Tibial artery (tissue), 4 donors: ENCODE measurements around the gene DNAJC22.
"Not testable (repeated sequence)": the region's sequence is repeated elsewhere in the genome, so short reads cannot be mapped to it uniquely, and the experiment has no call there.

Experiments used
- DNase-seq, 2 donors: peaks; one replicate each; pipeline ENCODE4 v3.0.0-alpha.2; 2019
- H3K27ac ChIP-seq, 2 donors: fragments of 200-600 bp; sonication (generic) in 1 of 2; 1 replicate in 1 of 2; 2 replicates in 1 of 2; pipeline ENCODE4 v1.5.1; 2018 to 2019; ENCODE audit warnings: mild to moderate bottlenecking in 1 of 2
- H3K27me3 ChIP-seq, 2 donors: fragments of 200-600 bp; sonication (generic) in 1 of 2; one replicate each; pipeline versions ENCODE4 v1.5.1 to v1.6.0; 2016 to 2019
- H3K36me3 ChIP-seq, 3 donors: fragments of 200-600 bp; sonication (generic) in 2 of 3; one replicate each; pipeline ENCODE4 v1.5.1; 2016 to 2019; ENCODE audit warnings: mild to moderate bottlenecking in 2 of 3
- H3K4me1 ChIP-seq, 4 donors: fragments of 200-600 bp; sonication (generic) in 2 of 4; 1 replicate in 3 of 4; 2 replicates in 1 of 4; pipeline ENCODE4 v1.5.1; 2016 to 2019
- H3K4me3 ChIP-seq, 2 donors: fragments of 200-600 bp; sonication (generic) in 1 of 2; 1 replicate in 1 of 2; 2 replicates in 1 of 2; pipeline ENCODE4 v1.5.1; 2018 to 2019; ENCODE audit warnings: mild to moderate bottlenecking in 2 of 2
- H3K9me3 ChIP-seq, 3 donors: fragments of 200-600 bp; sonication (generic) in 1 of 3; one replicate each; pipeline ENCODE4 v1.5.1; 2016 to 2019
- CTCF ChIP-seq, 2 experiments: fragments of 200-600 bp in 1 of 2; fragments of 450-650 bp in 1 of 2; IDR thresholded peaks; one replicate each; pipeline ENCODE4 v1.5.1; 2017 to 2019; ENCODE audit warnings: antibody characterized with exemption in 2 of 2, mild to moderate bottlenecking in 1 of 2, moderate library complexity in 1 of 2
- intact Hi-C: fragments of 100-400 bp; cut with DNase I; formaldehyde crosslinking; loops from one replicate; pipeline ENCODE4 v1.15.0; 2023; ENCODE audit warnings: low total_unique reads

The DNAJC22 gene

GRCh38 chr12:49305762-49306510 lies 40.8 kb upstream of the DNAJC22 start:
- H3K4me1 ChIP-seq = no peaks in the 10 kb centered on the region
- H3K9me3 ChIP-seq = no peaks in the 10 kb centered on the region
- peaks cover 0 to 35% of the 10 kb centered on the region in 2 donors for H3K27me3 ChIP-seq
- intact Hi-C loops = no loop called here
- no peak overlapping the region for H3K27ac ChIP-seq
- no peak for DNase-seq
- no peak for TF ChIP-seq CTCF (IDR thresholded peaks at IDR 0.05)
- H3K4me3 ChIP-seq = no peak overlapping the region
- no peaks in the 10 kb centered on the region for H3K36me3 ChIP-seq

- no peak for DNase-seq
- no peaks in the 10 kb centered on the region for H3K4me1 ChIP-seq
- intact Hi-C loops = no loop called here
Observed at GRCh38 chr12:49309386-49309785, 37.3 kb upstream of the DNAJC22 start.

GRCh38 chr12:49310451-49311000 lies 36.2 kb upstream of the DNAJC22 start:
- DNase-seq, H3K4me3 ChIP-seq, H3K36me3 ChIP-seq, H3K9me3 ChIP-seq, intact Hi-C loops, H3K4me1 ChIP-seq, H3K27ac ChIP-seq: not testable (repeated sequence)
- H3K27me3 ChIP-seq = peaks cover 0 to 16% of the 10 kb centered on the region in 2 donors

More at GRCh38 chr12:49309386-49309785, 37.3 kb upstream of the DNAJC22 start:
- Histone ChIP-seq H3K27me3 (peaks cover 0 to 16% of the 10 kb centered on the region in 2 donors), H3K4me3 (no peak overlapping the region), H3K36me3 (no peaks in the 10 kb centered on the region), H3K9me3 (no peaks in the 10 kb centered on the region), H3K27ac (no peak overlapping the region)
- TF ChIP-seq CTCF (IDR thresholded peaks at IDR 0.05) = no peak

- Histone ChIP-seq H3K9me3 (no peaks in the 10 kb centered on the region), H3K27ac (no peak overlapping the region), H3K27me3 (peaks cover 0 to 6% of the 10 kb centered on the region in 2 donors), H3K36me3 (no peaks in the 10 kb centered on the region), H3K4me1 (no peaks in the 10 kb centered on the region), H3K4me3 (no peak overlapping the region)
- DNase-seq = no peak
- intact Hi-C loops = no loop called here
- TF ChIP-seq CTCF (IDR thresholded peaks at IDR 0.05) = no peak
Observed at GRCh38 chr12:49314811-49315210, 31.9 kb upstream of the DNAJC22 start.

- H3K27me3 ChIP-seq, H3K36me3 ChIP-seq, intact Hi-C loops, H3K4me1 ChIP-seq, H3K27ac ChIP-seq, DNase-seq, H3K4me3 ChIP-seq, H3K9me3 ChIP-seq: not testable (repeated sequence)
Observed at GRCh38 chr12:49317118-49317517, 29.6 kb upstream of the DNAJC22 start.

GRCh38 chr12:49320411-49321103 lies 26.1 kb upstream of the DNAJC22 start:
- H3K36me3 ChIP-seq, H3K27ac ChIP-seq, H3K9me3 ChIP-seq, intact Hi-C loops, DNase-seq, H3K4me3 ChIP-seq, H3K27me3 ChIP-seq: not testable (repeated sequence)
- peaks cover 0 to 15% (median 10%) of the 10 kb centered on the region in 4 donors for H3K4me1 ChIP-seq

GRCh38 chr12:49322367-49322707 lies 24.4 kb upstream of the DNAJC22 start:
- intact Hi-C loops = no loop called here
- H3K27me3 ChIP-seq = no peaks in the 10 kb centered on the region
- H3K4me1 ChIP-seq = peaks cover 0 to 15% (median 10%) of the 10 kb centered on the region in 4 donors
- peak overlapping the region; percentile 63 to 66 for H3K4me3 ChIP-seq
- no peaks in the 10 kb centered on the region for H3K36me3 ChIP-seq
- peak overlapping the region in 1 of 2 donors; percentile 63 for H3K27ac ChIP-seq
- H3K9me3 ChIP-seq = no peaks in the 10 kb centered on the region
- no peak for TF ChIP-seq CTCF (IDR thresholded peaks at IDR 0.05)
- DNase-seq = no peak
